ENCODE measurements around the gene HOXC13. TPM values are rescaled to one million over a fixed set of nuclear protein-coding genes. Genes with fewer than 3 reads are reported as not detected.

The HOXC13 gene
- not detected in 2 replicates for total RNA-seq

GRCh38 chr12:53938326-53939140 is at the start of gene HOXC13:
Gene HOXC13 (plus strand): TSS chr12:53938831. CDS start chr12:53938907, 76 bp downstream.

GRCh38 chr12:53954694-53955035 is 16.0 kb downstream of the HOXC13 start, which contains the start of gene HOXC12:
Gene HOXC12 (plus strand): TSS chr12:53954903. CDS start chr12:53954930, 27 bp downstream.

GRCh38 chr12:53972722-53973235 is 34.1 kb downstream of the HOXC13 start, which contains the start of gene HOXC11:
Gene HOXC11 (plus strand): TSS chr12:53973126. CDS start chr12:53973242, 116 bp downstream.

GRCh38 chr12:53974084-53975063 is 35.7 kb downstream of the HOXC13 start, which contains the start of gene HOTAIR:
Gene HOTAIR (minus strand): TSS chr12:53974954.

GRCh38 chr12:53984901-53985691 is 46.5 kb downstream of the HOXC13 start, which contains the start of gene HOXC10:
Gene HOXC10 (plus strand): TSS chr12:53985146. CDS start chr12:53985260, 114 bp downstream.

Other genes with a start within 250 kb of the HOXC13 start
- gene CALCOCO1, start 211.4 kb upstream of the HOXC13 start, total RNA-seq = 44.3 and 52.3 TPM in 2 replicates
- not detected in 2 replicates for gene CISTR, start 186.9 kb upstream of the HOXC13 start, total RNA-seq
- gene HOXC12, start 16.1 kb downstream of the HOXC13 start, total RNA-seq = not detected in 2 replicates
- gene HOXC11, start 34.3 kb downstream of the HOXC13 start, total RNA-seq = 0.24 TPM in 1 of 2 replicates, not detected in the other
- gene HOTAIR, start 36.1 kb downstream of the HOXC13 start, total RNA-seq = under 0.01 TPM in 2 replicates
- gene HOXC10, start 46.3 kb downstream of the HOXC13 start, total RNA-seq = 2.2 TPM in 1 of 2 replicates, not detected in the other
- 0.72 TPM in 1 of 2 replicates, not detected in the other for gene HOXC9, start 61.3 kb downstream of the HOXC13 start, total RNA-seq
- gene HOXC8, start 70.2 kb downstream of the HOXC13 start, total RNA-seq = not detected in 2 replicates
- 0.48 TPM in 1 of 2 replicates, not detected in the other for gene HOXC6, start 89.6 kb downstream of the HOXC13 start, total RNA-seq
- not detected in 2 replicates for gene HOXC5, start 94.2 kb downstream of the HOXC13 start, total RNA-seq
- under 0.01 TPM in 1 of 2 replicates, not detected in the other for gene HOXC4, start 115.0 kb downstream of the HOXC13 start, total RNA-seq